ENCODE data around the gene LGALS3BP. TPM values are rescaled to one million over a fixed set of nuclear protein-coding genes. Genes with fewer than 3 reads are reported as not detected.

LGALS3BP gene, protein sequence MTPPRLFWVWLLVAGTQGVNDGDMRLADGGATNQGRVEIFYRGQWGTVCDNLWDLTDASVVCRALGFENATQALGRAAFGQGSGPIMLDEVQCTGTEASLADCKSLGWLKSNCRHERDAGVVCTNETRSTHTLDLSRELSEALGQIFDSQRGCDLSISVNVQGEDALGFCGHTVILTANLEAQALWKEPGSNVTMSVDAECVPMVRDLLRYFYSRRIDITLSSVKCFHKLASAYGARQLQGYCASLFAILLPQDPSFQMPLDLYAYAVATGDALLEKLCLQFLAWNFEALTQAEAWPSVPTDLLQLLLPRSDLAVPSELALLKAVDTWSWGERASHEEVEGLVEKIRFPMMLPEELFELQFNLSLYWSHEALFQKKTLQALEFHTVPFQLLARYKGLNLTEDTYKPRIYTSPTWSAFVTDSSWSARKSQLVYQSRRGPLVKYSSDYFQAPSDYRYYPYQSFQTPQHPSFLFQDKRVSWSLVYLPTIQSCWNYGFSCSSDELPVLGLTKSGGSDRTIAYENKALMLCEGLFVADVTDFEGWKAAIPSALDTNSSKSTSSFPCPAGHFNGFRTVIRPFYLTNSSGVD
- total RNA-seq (2022; extraction: Qiagen RNA extraction; ENCODE audit: low read depth), result 69.3 to 92.3 TPM (median 80.3 TPM) in 5 replicates

GRCh38 chr17:78979780-78980623 is at the start of gene LGALS3BP:
Gene LGALS3BP, minus strand, starts transcription at chr17:78979923. Its CDS starts 2,732 bp downstream, at chr17:78977191.

DNA sequence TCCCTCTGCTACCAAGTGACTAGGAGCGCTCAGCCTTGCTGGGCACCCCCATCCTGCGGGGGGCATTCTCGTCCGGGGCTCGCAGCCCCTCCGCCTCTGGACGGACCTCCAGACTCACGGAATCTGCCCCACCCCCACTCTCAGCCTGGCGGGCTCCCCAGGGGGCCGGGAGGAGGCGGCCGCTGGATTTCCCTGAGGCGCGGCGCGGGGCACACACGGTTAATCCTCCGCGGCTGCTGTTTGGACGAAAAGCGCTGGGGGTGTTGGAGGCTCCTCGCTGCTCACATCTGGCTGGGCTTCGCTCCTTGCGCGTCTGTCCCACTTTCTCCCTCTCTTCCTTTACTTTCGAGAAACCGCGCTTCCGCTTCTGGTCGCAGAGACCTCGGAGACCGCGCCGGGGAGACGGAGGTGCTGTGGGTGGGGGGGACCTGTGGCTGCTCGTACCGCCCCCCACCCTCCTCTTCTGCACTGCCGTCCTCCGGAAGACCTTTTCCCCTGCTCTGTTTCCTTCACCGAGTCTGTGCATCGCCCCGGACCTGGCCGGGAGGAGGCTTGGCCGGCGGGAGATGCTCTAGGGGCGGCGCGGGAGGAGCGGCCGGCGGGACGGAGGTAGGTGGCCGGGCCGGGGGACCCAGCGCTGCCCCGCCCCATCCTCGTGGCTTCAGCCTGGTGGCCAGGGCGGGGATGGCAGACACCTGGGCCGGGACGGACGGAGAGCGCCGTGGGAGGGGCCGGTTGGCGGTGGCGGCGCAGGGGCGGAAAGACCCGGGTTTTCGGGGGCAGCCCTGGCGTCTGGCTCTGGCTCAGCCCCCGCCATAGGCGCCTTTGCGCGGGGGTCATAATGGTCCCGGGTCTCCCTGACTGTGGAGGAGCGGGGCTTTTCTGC is 44.4 kb upstream of the LGALS3BP start, which contains the start of gene C1QTNF1:
C1QTNF1 (plus strand) TSS at position 284 of the 886 bp plus-strand sequence. CDS start 19,800 bp downstream, outside the sequence.

DNA sequence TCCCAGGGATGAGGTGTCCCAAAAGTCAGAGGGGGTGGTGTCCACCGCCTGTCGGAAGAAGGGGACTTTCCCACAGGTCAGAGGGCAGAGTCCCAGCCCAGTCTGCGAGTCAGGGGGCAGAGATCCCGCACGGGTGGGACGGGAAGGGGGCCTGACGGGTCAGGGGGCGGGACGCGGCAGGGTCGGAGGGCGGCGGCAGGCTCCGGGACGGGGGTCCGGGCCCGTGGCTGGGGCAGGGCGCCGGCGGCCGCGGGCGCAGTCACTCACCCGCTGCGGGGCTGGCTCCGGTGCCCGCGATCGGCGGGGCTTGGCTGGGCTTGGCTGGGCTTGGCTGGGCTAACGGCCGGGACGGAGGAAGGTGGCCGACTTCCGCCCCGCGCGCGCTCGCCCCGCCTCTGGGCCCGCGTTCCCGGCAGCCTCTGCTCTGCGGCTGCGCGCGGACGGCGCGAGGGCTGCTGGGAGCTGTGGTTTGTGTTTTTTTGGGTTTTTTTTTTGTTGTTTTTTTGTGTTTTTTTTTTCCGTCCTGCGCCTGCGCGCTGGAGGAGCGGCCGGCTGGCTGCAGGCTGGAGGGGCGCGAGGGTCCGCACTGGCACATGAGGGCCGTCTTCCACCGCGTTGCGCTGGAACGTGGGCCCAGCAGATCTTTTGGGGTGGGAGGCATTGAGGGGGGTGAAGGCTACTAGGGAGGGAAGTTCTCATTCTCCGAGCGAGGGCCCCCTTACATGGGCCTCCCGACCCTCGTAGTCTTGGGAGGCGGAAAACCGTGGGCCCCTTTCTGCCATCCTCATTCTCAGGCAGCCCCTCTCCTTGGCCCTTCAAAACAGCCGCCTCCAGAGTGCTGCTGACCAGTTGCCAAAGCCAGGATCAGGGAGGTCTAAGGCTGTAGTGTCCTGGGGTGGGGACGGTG is 29.9 kb upstream of the LGALS3BP start, which contains the start of gene CANT1:
CANT1 (minus strand) TSS at position 368 of the 907 bp plus-strand sequence. CDS start 12,142 bp downstream, outside the sequence.

DNA sequence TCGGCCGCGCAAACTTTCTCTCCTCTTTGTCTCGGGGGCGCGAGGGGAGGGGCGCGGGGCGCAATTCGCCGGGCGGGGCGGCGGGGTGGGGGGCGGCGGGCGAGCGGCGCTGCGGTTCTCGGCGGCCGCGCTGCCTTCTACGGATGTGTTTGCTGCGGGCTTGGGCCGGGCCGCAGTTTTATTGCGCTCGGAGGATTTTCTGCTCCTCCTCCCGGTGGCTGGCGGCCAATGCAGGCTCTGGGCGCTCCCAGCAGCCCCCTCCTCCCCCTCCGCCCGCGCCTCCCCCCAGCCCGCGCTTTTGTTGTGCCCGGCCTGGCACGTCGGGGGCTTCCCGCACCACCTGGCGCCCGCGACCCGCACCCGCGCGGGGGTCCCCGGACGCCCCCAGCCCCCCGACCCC is 54.5 kb downstream of the LGALS3BP start, which contains the start of gene TIMP2:
TIMP2 (minus strand) TSS at position 154 of the 400 bp plus-strand sequence. CDS start 299 bp downstream, outside the sequence.

Other genes starting within 250 kb of the LGALS3BP start
- gene CYTH1, start 197.7 kb downstream of the LGALS3BP start, total RNA-seq (2022; extraction: Qiagen RNA extraction; ENCODE audit: low read depth), result 42.2 to 50.7 TPM (median 43.2 TPM) in 5 replicates
- 59.8 to 72.7 TPM (median 65.3 TPM) in 5 replicates for gene USP36, start 139.1 kb downstream of the LGALS3BP start, total RNA-seq (2022; extraction: Qiagen RNA extraction; ENCODE audit: low read depth)
- gene CEP295NL, start 76.7 kb downstream of the LGALS3BP start, total RNA-seq (2022; extraction: Qiagen RNA extraction; ENCODE audit: low read depth), result 0.27 to 0.71 TPM (median 0.55 TPM) in 5 replicates
- 182 to 238 TPM (median 207 TPM) in 5 replicates for gene TIMP2, start 54.5 kb downstream of the LGALS3BP start, total RNA-seq (2022; extraction: Qiagen RNA extraction; ENCODE audit: low read depth)
- 68.8 to 89.4 TPM (median 88.8 TPM) in 5 replicates for gene CANT1, start 29.8 kb upstream of the LGALS3BP start, total RNA-seq (2022; extraction: Qiagen RNA extraction; ENCODE audit: low read depth)
- 33.5 to 41.6 TPM (median 39.2 TPM) in 5 replicates for gene C1QTNF1, start 44.2 kb upstream of the LGALS3BP start, total RNA-seq (2022; extraction: Qiagen RNA extraction; ENCODE audit: low read depth)
- 13.3 to 26.2 TPM (median 23.0 TPM) in 5 replicates for gene ENGASE, start 94.9 kb upstream of the LGALS3BP start, total RNA-seq (2022; extraction: Qiagen RNA extraction; ENCODE audit: low read depth)